GM23338 (cell line): ENCODE results near the gene DGKB. TPM values are rescaled to one million over a fixed set of nuclear protein-coding genes. Genes with fewer than 3 reads are reported as not detected.

Experiments
- ATAC-seq: fragments of 200-7000 bp; cut with Tn5 transposase; 3 replicates; pipeline ENCODE4 v1.9.1; 2020
- DNase-seq: peaks from one replicate; pipeline ENCODE4 v3.0.0-alpha.2; 2015; ENCODE audit warnings: low spot score
- H2AFZ ChIP-seq: fragments of 200-600 bp; sonication (generic); 2 replicates; pipeline ENCODE4 v1.8.0; 2016; ENCODE audit warnings: antibody characterized with exemption, mild to moderate bottlenecking, moderate library complexity
- H3F3A ChIP-seq: fragments of 200-600 bp; sonication (generic); replicated peaks from 2 replicates; pipeline ENCODE4 v1.8.0; 2017; ENCODE audit warnings: antibody characterized with exemption, mixed run types, low read depth
- H3K27ac ChIP-seq: fragments of 200-600 bp; sonication (generic); 2 replicates; pipeline ENCODE4 v1.6.1; 2016; ENCODE audit warnings: low read depth
- H3K27me3 ChIP-seq: fragments of 200-600 bp; sonication (generic); 2 replicates; pipeline ENCODE4 v1.8.0; 2016; ENCODE audit warnings: mild to moderate bottlenecking, mixed run types, moderate library complexity; ENCODE audit not compliant: insufficient read depth
- H3K36me3 ChIP-seq: fragments of 200-600 bp; sonication (generic); 2 replicates; pipeline ENCODE4 v1.8.0; 2016; ENCODE audit warnings: mild to moderate bottlenecking; ENCODE audit not compliant: insufficient read depth
- H3K4me1 ChIP-seq: fragments of 200-600 bp; sonication (generic); 2 replicates; pipeline ENCODE4 v1.8.0; 2016; ENCODE audit warnings: mild to moderate bottlenecking, moderate library complexity; ENCODE audit not compliant: insufficient read depth
- H3K4me2 ChIP-seq: fragments of 200-600 bp; sonication (generic); 2 replicates; pipeline ENCODE4 v1.7.1; 2017; ENCODE audit warnings: mixed run types
- H3K4me3 ChIP-seq: fragments of 200-600 bp; sonication (generic); 2 replicates; pipeline ENCODE4 v1.6.1; 2016; ENCODE audit warnings: mixed run types
- H3K79me2 ChIP-seq: fragments of 200-600 bp; sonication (generic); replicated peaks from 2 replicates; pipeline ENCODE4 v1.8.0; 2017; ENCODE audit warnings: mild to moderate bottlenecking; ENCODE audit not compliant: insufficient read depth
- H3K9me2 ChIP-seq: fragments of 200-600 bp; sonication (generic); 2 replicates; pipeline ENCODE4 v1.8.0; 2017; ENCODE audit not compliant: insufficient read depth
- H4K20me1 ChIP-seq: fragments of 200-600 bp; sonication (generic); replicated peaks from 2 replicates; pipeline ENCODE4 v1.8.0; 2017; ENCODE audit warnings: mild to moderate bottlenecking; ENCODE audit not compliant: insufficient read depth
- H3K27ac Mint-ChIP-seq: 2 replicates; pipeline ENCODE4 v1.8.0; 2020; ENCODE audit warnings: inconsistent platforms, mild to moderate bottlenecking, moderate library complexity, mixed read lengths
- H3K27me3 Mint-ChIP-seq: 3 replicates; pipeline ENCODE4 v1.8.0; 2022; ENCODE audit warnings: low read depth, mild to moderate bottlenecking, moderate library complexity, mixed read lengths, inconsistent platforms; ENCODE audit not compliant: insufficient read depth, poor library complexity
- H3K36me3 Mint-ChIP-seq: 3 replicates; pipeline ENCODE4 v1.8.0; 2021; ENCODE audit warnings: low read depth, mild to moderate bottlenecking, inconsistent platforms, moderate library complexity, mixed read lengths
- H3K4me1 Mint-ChIP-seq: 3 replicates; pipeline ENCODE4 v1.8.0; 2020; ENCODE audit warnings: mild to moderate bottlenecking, inconsistent platforms, mixed read lengths
- H3K4me3 Mint-ChIP-seq: 3 replicates; pipeline ENCODE4 v1.8.0; 2021; ENCODE audit warnings: moderate library complexity, mild to moderate bottlenecking, inconsistent platforms, mixed read lengths
- H3K9me3 Mint-ChIP-seq: 3 replicates; pipeline ENCODE4 v1.8.0; 2020; ENCODE audit warnings: moderate library complexity, mild to moderate bottlenecking, inconsistent platforms, mixed read lengths
- CREB1 ChIP-seq: fragments of 250-450 bp; sonication (Bioruptor Pico); IDR thresholded peaks from 2 replicates; pipeline ENCODE4 v1.5.0; 2020; ENCODE audit warnings: low read depth, mild to moderate bottlenecking, moderate library complexity
- EZH2 ChIP-seq: fragments of 200-600 bp; sonication (generic); IDR thresholded peaks from one replicate; pipeline ENCODE4 v1.8.0; 2017; ENCODE audit warnings: antibody characterized with exemption, mild to moderate bottlenecking, low read depth; ENCODE audit not compliant: unreplicated experiment
- EZH2phosphoT487 ChIP-seq: fragments of 200-600 bp; sonication (generic); IDR thresholded peaks from one replicate; pipeline ENCODE4 v1.8.1; 2018; ENCODE audit warnings: antibody characterized with exemption; ENCODE audit not compliant: unreplicated experiment
- JUNB ChIP-seq: IDR thresholded peaks from one replicate; pipeline ENCODE4 v1.6.1; 2016; ENCODE audit warnings: antibody characterized with exemption; ENCODE audit not compliant: unreplicated experiment
- NANOG ChIP-seq: IDR thresholded peaks from 2 replicates; pipeline ENCODE4 v1.6.1; 2016; ENCODE audit warnings: antibody characterized with exemption, borderline replicate concordance
- POLR2AphosphoS5 ChIP-seq: IDR thresholded peaks from 2 replicates; pipeline ENCODE4 v1.6.1; 2016; ENCODE audit warnings: antibody characterized with exemption, low read depth
- STAT1 ChIP-seq: IDR thresholded peaks from one replicate; pipeline ENCODE4 v1.6.1; 2016; ENCODE audit warnings: antibody characterized with exemption; ENCODE audit not compliant: unreplicated experiment
- ZNF114 ChIP-seq: fragments of 250-450 bp; sonication (Bioruptor Pico); IDR thresholded peaks from 2 replicates; pipeline ENCODE4 v1.5.0; 2020; ENCODE audit warnings: mild to moderate bottlenecking, moderate library complexity
- ZNF331 ChIP-seq: fragments of 250-450 bp; sonication (Bioruptor Pico); IDR thresholded peaks from 2 replicates; pipeline ENCODE4 v1.5.0; 2020; ENCODE audit warnings: low read depth, mild to moderate bottlenecking, moderate library complexity
- polyA plus RNA-seq: library from polyadenylated mRNA; unstranded; fragments of >200 nt; fragmentation: Nextera tagmentation; extraction: Ambion mirVana; gene quantifications from 2 replicates; pipeline ENCODE4 v1.2.1, GENCODE V29; 2016
- total RNA-seq: library from RNA; depleted of rRNA; stranded (reverse); fragments of >200 nt; shearing (Covaris generic); gene quantifications from 2 replicates; pipeline ENCODE4 v1.2.3, GENCODE V29; 2014
- TF ChIP-seq, protein P1 (sequence below), 2 experiments: fragments of 200-600 bp in 1 of 2; sonication (generic) in 1 of 2; conservative IDR thresholded peaks; 2 replicates each; pipeline versions ENCODE4 v1.5.1 to v1.6.1; 2016 to 2017; ENCODE audit warnings: antibody characterized with exemption in 2 of 2, low read depth in 2 of 2, mild to moderate bottlenecking in 2 of 2, moderate library complexity in 1 of 2
- TF ChIP-seq, protein P2 (sequence below): fragments of 250-450 bp; sonication (Bioruptor Pico); IDR thresholded peaks from 2 replicates; pipeline ENCODE4 v1.5.0; 2020; ENCODE audit warnings: mild to moderate bottlenecking, moderate library complexity
- TF ChIP-seq, protein P3 (sequence below): IDR thresholded peaks from 2 replicates; pipeline ENCODE4 v1.6.1; 2016; ENCODE audit warnings: antibody characterized with exemption
- TF ChIP-seq, protein P4 (sequence below): IDR thresholded peaks from one replicate; pipeline ENCODE4 v1.6.1; 2018; ENCODE audit warnings: antibody characterized with exemption; ENCODE audit not compliant: unreplicated experiment

The DGKB gene
- total and polyA plus RNA-seq, 2 experiments from 2014 or later = 4.8 to 11.5 TPM

DNA sequence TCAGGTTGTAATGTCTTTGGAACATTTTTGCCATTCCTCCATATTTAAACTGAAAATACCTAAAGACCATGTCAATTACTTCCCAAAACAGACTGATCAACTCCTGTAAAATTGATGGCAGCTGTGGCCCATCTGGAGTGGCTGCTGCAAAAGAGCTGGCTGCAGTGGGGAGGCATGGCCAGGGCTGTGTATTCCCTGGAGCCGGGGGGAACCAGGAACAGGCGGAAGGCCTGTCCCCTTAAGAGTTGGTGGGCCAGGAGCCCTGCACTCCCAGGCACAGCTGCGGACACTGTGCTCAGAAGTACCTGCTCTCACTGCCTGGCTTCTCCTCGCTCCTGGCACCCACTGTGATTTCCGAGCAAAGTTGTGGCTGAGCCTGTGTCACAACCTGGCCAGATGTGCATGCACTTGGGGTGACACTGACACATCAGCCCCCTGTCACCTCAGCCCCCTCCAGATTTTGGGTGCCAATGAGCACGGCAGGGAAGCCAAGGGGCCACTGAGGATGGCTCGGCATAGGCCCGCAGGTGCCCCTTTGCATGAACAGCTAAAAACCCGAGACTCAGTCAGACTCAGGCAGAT lies 116.1 kb downstream of the DGKB start:
- no peak overlapping the region for H3K4me3 Mint-ChIP-seq
- Histone ChIP-seq H3K9me2 (no peaks in the 10 kb centered on the region), H3K27ac (no peak overlapping the region), H3F3A (no peaks in the 10 kb centered on the region), H4K20me1 (no peaks in the 10 kb centered on the region), H3K4me3 (no peak overlapping the region), H2AFZ (no peak overlapping the region), H3K4me1 (no peaks in the 10 kb centered on the region), H3K36me3 (no peaks in the 10 kb centered on the region), H3K79me2 (no peaks in the 10 kb centered on the region), H3K27me3 (no peaks in the 10 kb centered on the region), H3K4me2 (no peak overlapping the region)
- no peak for TF ChIP-seq CREB1 (CRISPR knock-in tag)
- TF ChIP-seq, protein P1, sequence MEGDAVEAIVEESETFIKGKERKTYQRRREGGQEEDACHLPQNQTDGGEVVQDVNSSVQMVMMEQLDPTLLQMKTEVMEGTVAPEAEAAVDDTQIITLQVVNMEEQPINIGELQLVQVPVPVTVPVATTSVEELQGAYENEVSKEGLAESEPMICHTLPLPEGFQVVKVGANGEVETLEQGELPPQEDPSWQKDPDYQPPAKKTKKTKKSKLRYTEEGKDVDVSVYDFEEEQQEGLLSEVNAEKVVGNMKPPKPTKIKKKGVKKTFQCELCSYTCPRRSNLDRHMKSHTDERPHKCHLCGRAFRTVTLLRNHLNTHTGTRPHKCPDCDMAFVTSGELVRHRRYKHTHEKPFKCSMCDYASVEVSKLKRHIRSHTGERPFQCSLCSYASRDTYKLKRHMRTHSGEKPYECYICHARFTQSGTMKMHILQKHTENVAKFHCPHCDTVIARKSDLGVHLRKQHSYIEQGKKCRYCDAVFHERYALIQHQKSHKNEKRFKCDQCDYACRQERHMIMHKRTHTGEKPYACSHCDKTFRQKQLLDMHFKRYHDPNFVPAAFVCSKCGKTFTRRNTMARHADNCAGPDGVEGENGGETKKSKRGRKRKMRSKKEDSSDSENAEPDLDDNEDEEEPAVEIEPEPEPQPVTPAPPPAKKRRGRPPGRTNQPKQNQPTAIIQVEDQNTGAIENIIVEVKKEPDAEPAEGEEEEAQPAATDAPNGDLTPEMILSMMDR (conservative IDR thresholded peaks at IDR 0.05; ENCODE audit: low read depth in 2 of 2) = no peak
- TF ChIP-seq, protein P2, sequence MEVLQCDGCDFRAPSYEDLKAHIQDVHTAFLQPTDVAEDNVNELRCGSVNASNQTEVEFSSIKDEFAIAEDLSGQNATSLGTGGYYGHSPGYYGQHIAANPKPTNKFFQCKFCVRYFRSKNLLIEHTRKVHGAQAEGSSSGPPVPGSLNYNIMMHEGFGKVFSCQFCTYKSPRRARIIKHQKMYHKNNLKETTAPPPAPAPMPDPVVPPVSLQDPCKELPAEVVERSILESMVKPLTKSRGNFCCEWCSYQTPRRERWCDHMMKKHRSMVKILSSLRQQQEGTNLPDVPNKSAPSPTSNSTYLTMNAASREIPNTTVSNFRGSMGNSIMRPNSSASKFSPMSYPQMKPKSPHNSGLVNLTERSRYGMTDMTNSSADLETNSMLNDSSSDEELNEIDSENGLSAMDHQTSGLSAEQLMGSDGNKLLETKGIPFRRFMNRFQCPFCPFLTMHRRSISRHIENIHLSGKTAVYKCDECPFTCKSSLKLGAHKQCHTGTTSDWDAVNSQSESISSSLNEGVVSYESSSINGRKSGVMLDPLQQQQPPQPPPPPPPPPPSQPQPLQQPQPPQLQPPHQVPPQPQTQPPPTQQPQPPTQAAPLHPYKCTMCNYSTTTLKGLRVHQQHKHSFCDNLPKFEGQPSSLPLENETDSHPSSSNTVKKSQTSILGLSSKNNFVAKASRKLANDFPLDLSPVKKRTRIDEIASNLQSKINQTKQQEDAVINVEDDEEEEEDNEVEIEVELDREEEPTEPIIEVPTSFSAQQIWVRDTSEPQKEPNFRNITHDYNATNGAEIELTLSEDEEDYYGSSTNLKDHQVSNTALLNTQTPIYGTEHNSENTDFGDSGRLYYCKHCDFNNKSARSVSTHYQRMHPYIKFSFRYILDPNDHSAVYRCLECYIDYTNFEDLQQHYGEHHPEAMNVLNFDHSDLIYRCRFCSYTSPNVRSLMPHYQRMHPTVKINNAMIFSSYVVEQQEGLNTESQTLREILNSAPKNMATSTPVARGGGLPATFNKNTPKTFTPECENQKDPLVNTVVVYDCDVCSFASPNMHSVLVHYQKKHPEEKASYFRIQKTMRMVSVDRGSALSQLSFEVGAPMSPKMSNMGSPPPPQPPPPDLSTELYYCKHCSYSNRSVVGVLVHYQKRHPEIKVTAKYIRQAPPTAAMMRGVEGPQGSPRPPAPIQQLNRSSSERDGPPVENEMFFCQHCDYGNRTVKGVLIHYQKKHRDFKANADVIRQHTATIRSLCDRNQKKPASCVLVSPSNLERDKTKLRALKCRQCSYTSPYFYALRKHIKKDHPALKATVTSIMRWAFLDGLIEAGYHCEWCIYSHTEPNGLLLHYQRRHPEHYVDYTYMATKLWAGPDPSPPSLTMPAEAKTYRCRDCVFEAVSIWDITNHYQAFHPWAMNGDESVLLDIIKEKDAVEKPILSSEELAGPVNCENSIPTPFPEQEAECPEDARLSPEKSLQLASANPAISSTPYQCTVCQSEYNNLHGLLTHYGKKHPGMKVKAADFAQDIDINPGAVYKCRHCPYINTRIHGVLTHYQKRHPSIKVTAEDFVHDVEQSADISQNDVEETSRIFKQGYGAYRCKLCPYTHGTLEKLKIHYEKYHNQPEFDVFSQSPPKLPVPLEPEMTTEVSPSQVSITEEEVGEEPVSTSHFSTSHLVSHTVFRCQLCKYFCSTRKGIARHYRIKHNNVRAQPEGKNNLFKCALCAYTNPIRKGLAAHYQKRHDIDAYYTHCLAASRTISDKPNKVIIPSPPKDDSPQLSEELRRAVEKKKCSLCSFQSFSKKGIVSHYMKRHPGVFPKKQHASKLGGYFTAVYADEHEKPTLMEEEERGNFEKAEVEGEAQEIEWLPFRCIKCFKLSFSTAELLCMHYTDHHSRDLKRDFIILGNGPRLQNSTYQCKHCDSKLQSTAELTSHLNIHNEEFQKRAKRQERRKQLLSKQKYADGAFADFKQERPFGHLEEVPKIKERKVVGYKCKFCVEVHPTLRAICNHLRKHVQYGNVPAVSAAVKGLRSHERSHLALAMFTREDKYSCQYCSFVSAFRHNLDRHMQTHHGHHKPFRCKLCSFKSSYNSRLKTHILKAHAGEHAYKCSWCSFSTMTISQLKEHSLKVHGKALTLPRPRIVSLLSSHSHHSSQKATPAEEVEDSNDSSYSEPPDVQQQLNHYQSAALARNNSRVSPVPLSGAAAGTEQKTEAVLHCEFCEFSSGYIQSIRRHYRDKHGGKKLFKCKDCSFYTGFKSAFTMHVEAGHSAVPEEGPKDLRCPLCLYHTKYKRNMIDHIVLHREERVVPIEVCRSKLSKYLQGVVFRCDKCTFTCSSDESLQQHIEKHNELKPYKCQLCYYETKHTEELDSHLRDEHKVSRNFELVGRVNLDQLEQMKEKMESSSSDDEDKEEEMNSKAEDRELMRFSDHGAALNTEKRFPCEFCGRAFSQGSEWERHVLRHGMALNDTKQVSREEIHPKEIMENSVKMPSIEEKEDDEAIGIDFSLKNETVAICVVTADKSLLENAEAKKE (CRISPR knock-in tag) = no peak
- TF ChIP-seq EZH2 = no peak
- no peak for TF ChIP-seq NANOG
- TF ChIP-seq ZNF114 (CRISPR knock-in tag) = no peak
- TF ChIP-seq EZH2phosphoT487 = no peak
- no peak for TF ChIP-seq JUNB
- no peak for TF ChIP-seq STAT1
- TF ChIP-seq, protein P3, sequence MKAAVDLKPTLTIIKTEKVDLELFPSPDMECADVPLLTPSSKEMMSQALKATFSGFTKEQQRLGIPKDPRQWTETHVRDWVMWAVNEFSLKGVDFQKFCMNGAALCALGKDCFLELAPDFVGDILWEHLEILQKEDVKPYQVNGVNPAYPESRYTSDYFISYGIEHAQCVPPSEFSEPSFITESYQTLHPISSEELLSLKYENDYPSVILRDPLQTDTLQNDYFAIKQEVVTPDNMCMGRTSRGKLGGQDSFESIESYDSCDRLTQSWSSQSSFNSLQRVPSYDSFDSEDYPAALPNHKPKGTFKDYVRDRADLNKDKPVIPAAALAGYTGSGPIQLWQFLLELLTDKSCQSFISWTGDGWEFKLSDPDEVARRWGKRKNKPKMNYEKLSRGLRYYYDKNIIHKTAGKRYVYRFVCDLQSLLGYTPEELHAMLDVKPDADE = no peak
- TF ChIP-seq ZNF331 = no peak
- TF ChIP-seq, protein P4, sequence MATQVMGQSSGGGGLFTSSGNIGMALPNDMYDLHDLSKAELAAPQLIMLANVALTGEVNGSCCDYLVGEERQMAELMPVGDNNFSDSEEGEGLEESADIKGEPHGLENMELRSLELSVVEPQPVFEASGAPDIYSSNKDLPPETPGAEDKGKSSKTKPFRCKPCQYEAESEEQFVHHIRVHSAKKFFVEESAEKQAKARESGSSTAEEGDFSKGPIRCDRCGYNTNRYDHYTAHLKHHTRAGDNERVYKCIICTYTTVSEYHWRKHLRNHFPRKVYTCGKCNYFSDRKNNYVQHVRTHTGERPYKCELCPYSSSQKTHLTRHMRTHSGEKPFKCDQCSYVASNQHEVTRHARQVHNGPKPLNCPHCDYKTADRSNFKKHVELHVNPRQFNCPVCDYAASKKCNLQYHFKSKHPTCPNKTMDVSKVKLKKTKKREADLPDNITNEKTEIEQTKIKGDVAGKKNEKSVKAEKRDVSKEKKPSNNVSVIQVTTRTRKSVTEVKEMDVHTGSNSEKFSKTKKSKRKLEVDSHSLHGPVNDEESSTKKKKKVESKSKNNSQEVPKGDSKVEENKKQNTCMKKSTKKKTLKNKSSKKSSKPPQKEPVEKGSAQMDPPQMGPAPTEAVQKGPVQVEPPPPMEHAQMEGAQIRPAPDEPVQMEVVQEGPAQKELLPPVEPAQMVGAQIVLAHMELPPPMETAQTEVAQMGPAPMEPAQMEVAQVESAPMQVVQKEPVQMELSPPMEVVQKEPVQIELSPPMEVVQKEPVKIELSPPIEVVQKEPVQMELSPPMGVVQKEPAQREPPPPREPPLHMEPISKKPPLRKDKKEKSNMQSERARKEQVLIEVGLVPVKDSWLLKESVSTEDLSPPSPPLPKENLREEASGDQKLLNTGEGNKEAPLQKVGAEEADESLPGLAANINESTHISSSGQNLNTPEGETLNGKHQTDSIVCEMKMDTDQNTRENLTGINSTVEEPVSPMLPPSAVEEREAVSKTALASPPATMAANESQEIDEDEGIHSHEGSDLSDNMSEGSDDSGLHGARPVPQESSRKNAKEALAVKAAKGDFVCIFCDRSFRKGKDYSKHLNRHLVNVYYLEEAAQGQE = no peak
- no peak for TF ChIP-seq POLR2AphosphoS5
- no peak for DNase-seq
- ATAC-seq = peak; percentile 46; the same call in 2 of the 3 replicates
- no peaks in the 10 kb centered on the region for H3K9me3 Mint-ChIP-seq
- H3K27ac Mint-ChIP-seq = no peak overlapping the region
- peaks cover 3% of the 10 kb centered on the region; the same call in 1 of the 3 replicates for H3K36me3 Mint-ChIP-seq
- peaks cover 5% of the 10 kb centered on the region; the same call in 2 of the 3 replicates for H3K4me1 Mint-ChIP-seq
- H3K27me3 Mint-ChIP-seq = no peaks in the 10 kb centered on the region
